ENCODE measurements around the gene GPER1.

DNA sequence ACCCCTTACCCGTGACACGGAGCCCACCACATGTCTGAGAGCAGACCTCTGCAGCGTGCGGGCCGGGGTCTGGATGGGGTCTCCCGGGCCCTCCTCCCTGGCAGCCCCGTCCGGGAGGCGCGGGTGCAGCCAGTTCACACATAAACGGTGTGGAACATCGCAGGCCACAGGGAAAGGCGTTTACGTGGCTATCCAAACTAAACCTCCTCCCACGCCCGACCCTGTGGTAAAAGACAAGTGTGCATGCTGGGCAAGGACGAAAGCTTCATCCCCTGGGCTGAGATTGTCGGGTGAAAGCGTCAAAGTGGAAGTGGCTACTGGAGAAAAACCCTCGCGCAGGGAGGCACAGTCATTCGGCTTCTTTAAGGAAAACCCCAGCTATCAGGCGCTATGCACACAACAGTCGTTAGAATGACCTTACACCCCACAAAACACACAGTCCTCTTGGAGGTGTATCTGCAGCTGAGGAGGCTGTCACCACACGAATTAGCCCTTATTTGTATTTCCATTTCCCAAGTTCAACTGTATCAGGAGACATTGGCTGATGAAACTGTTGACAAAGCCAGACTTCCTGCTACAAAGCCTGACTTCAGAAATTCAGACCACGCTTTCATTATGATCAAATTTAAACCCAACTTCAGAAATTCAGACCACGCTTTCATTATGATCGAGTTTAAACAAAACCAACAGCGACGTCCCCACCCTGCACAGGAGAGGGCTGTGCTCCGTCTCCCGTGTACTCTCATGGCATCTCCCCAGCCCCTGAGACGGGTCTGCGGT is 15.3 kb downstream of the GPER1 start:
- TF ChIP-seq GATA2 (IDR thresholded peaks at IDR 0.05; ENCODE audit: low read depth, low read length): no peak
- no peak for TF ChIP-seq GATA3 (IDR thresholded peaks at IDR 0.05; ENCODE audit: low read depth, low read length)

Data from SH-SY5Y (cell line).